IMR-90 (cell line): ENCODE measurements around the gene UNC13A.

Experiments
- BHLHE40 ChIP-seq: fragments of 150-350 bp; IDR thresholded peaks from 2 replicates; pipeline ENCODE4 v1.6.1; 2016; ENCODE audit warnings: mild to moderate bottlenecking, low read depth, low read length
- CEBPB ChIP-seq: IDR thresholded peaks from 2 replicates; pipeline ENCODE4 v1.6.1; 2012; ENCODE audit warnings: low read depth, low read length, improper control_type of control experiment
- CHD1 ChIP-seq: IDR thresholded peaks from 2 replicates; pipeline ENCODE4 v1.6.1; 2012; ENCODE audit warnings: low read depth, low read length, improper control_type of control experiment
- CTCF ChIP-seq: conservative IDR thresholded peaks from 2 replicates; pipeline ENCODE4 v1.5.1; 2012; ENCODE audit warnings: mild to moderate bottlenecking, low read depth, low read length, improper control_type of control experiment
- MXI1 ChIP-seq: IDR thresholded peaks from 2 replicates; pipeline ENCODE4 v1.6.1; 2012; ENCODE audit warnings: low read depth, mild to moderate bottlenecking, low read length, moderate library complexity, borderline replicate concordance
- POLR2A ChIP-seq: IDR thresholded peaks from 2 replicates; pipeline ENCODE4 v1.6.1; 2012; ENCODE audit warnings: mild to moderate bottlenecking, low read depth, low read length
- RCOR1 ChIP-seq: IDR thresholded peaks from 2 replicates; pipeline ENCODE4 v1.6.1; 2012; ENCODE audit warnings: mild to moderate bottlenecking, low read length, improper control_type of control experiment; ENCODE audit not compliant: insufficient replicate concordance
- SMC3 ChIP-seq: fragments of 150-350 bp; IDR thresholded peaks from 2 replicates; pipeline ENCODE4 v1.6.1; 2016; ENCODE audit warnings: low read depth, mild to moderate bottlenecking, antibody characterized with exemption, low read length, moderate library complexity
- USF2 ChIP-seq: fragments of 150-350 bp; IDR thresholded peaks from 2 replicates; pipeline ENCODE4 v1.6.1; 2017; ENCODE audit warnings: mild to moderate bottlenecking, antibody characterized with exemption, low read length, low read depth

- no peak for TF ChIP-seq CTCF
- no peak for TF ChIP-seq SMC3
- TF ChIP-seq CHD1 = no peak
- no peak for TF ChIP-seq USF2
- no peak for TF ChIP-seq MXI1
- no peak for TF ChIP-seq POLR2A
- TF ChIP-seq BHLHE40 = no peak
- TF ChIP-seq RCOR1 = no peak
- TF ChIP-seq CEBPB = no peak
Measured at GRCh38 chr19:17678836-17679235, 9.3 kb downstream of the UNC13A start.
